ENCODE results near the gene ZNF33A. TPM values are rescaled to one million over a fixed set of nuclear protein-coding genes. Genes with fewer than 3 reads are reported as not detected.
"Not testable (repeated sequence)": the region's sequence is repeated elsewhere in the genome, so short reads cannot be mapped to it uniquely, and the experiment has no call there.

Gene ZNF33A
- total RNA-seq, 2 experiments from 2014 or later = 25.9 to 30.3 TPM

DNA sequence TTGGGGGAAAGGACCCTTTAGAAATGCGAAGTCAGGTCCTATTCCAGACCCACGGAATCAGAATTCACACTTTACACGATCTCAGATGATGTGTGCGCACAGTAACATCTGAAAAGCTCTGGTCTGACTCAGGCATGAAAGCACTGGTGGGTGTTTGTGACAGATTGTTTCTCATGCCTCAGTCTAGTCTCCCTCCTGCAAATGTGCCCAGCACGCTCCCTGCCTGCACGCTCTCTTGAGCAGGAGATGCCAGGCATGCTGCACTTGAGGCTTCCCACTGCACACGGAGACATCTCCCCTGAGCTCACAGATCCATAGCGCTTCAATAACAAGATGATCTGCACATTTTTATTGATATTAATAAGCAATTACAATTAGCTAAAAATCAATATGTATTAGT, 60.0 kb downstream of the ZNF33A start:
- H3K36me3 ChIP-seq (ENCODE audit: insufficient read depth, low read length) = no peaks in the 10 kb centered on the region
- no peaks in the 10 kb centered on the region for H3K4me1 Mint-ChIP-seq (ENCODE audit: low read depth)
- no peaks in the 10 kb centered on the region for H3K36me3 Mint-ChIP-seq (ENCODE audit: low read depth)
- ATAC-seq (ENCODE audit: poor library complexity) (no peak), DNase-seq (no peak)
- peaks cover 4% of the 10 kb centered on the region for H3K27me3 Mint-ChIP-seq
- no peak overlapping the region for H3K27ac ChIP-seq (ENCODE audit: low read depth in 1 of 2, low read length in 2 of 2)
- POLR2A ChIA-PET = no interaction called here
- no peak for TF ChIP-seq CTCF (IDR thresholded peaks at IDR 0.05)
- H3K9me3 ChIP-seq (ENCODE audit: control insufficient read depth in 1 of 2, insufficient read depth in 1 of 2, low read length in 2 of 2) = peaks cover 3 to 17% of the 10 kb centered on the region in 2 experiments
- CTCF ChIA-PET = no interaction called here
- H3K27ac Mint-ChIP-seq = no peak overlapping the region
- intact Hi-C loops (cut with DNase I, micrococcal nuclease) = no loop called here
- H3K4me3 Mint-ChIP-seq = no peak overlapping the region
- no peaks in the 10 kb centered on the region for H3K27me3 ChIP-seq (ENCODE audit: control insufficient read depth in 1 of 2, insufficient read depth in 2 of 2, low read length in 2 of 2)
- H3K4me1 ChIP-seq (ENCODE audit: insufficient read depth, low read length) = no peaks in the 10 kb centered on the region
- peaks cover 5% of the 10 kb centered on the region for H3K9me3 Mint-ChIP-seq
- H3K4me3 ChIP-seq (ENCODE audit: low read length) = no peak overlapping the region

DNA sequence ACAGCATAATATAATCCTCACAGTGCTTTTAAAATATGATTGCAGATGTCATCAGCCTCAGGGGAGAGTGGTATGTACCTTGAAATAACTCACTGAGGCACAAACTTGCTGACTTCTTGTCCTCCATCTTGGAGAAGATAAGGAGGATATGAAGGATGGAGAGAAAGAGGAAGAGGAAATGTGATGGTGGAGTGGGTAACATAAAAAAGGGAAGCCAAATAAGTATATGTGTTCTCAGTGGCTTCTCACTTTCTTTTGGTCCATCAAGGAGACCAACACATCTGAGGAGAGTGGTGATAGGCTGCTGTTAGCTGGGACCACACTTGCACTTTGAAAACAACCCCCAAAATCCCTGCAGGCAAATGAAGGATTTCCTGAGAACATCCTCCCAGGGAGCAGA, 62.1 kb downstream of the ZNF33A start:
- CTCF ChIA-PET = no interaction called here
- DNase-seq (no peak), ATAC-seq (ENCODE audit: poor library complexity) (no peak)
- intact Hi-C loops (cut with DNase I, micrococcal nuclease) = no loop called here
- Mint-ChIP-seq H3K4me3 (no peak overlapping the region), H3K27ac (no peak overlapping the region), H3K27me3 (peaks cover 4% of the 10 kb centered on the region), H3K9me3 (peaks cover 6% of the 10 kb centered on the region), H3K36me3 (ENCODE audit: low read depth) (peaks cover 9% of the 10 kb centered on the region), H3K4me1 (ENCODE audit: low read depth) (no peaks in the 10 kb centered on the region)
- Histone ChIP-seq H3K27ac (ENCODE audit: low read depth in 1 of 2, low read length in 2 of 2) (no peak overlapping the region), H3K36me3 (ENCODE audit: insufficient read depth, low read length) (no peaks in the 10 kb centered on the region), H3K9me3 (ENCODE audit: control insufficient read depth in 1 of 2, insufficient read depth in 1 of 2, low read length in 2 of 2) (peaks cover 14 to 16% of the 10 kb centered on the region in 2 experiments), H3K27me3 (ENCODE audit: control insufficient read depth in 1 of 2, insufficient read depth in 2 of 2, low read length in 2 of 2) (no peaks in the 10 kb centered on the region), H3K4me1 (ENCODE audit: insufficient read depth, low read length) (no peaks in the 10 kb centered on the region), H3K4me3 (ENCODE audit: low read length) (no peak overlapping the region)
- TF ChIP-seq CTCF (IDR thresholded peaks at IDR 0.05) = no peak
- POLR2A ChIA-PET = no interaction called here

GRCh38 chr10:38076687-38077086, 66.2 kb downstream of the ZNF33A start:
- CTCF ChIA-PET = no interaction called here
- no peak overlapping the region for H3K4me3 ChIP-seq (ENCODE audit: low read length)
- Mint-ChIP-seq H3K4me3 (no peak overlapping the region), H3K4me1 (ENCODE audit: low read depth) (no peaks in the 10 kb centered on the region), H3K27ac (no peak overlapping the region), H3K27me3 (peaks cover 4% of the 10 kb centered on the region), H3K9me3 (peaks cover 9% of the 10 kb centered on the region), H3K36me3 (ENCODE audit: low read depth) (peaks cover 9% of the 10 kb centered on the region)
- H3K4me1 ChIP-seq (ENCODE audit: insufficient read depth, low read length) = no peaks in the 10 kb centered on the region
- intact Hi-C loops (cut with DNase I, micrococcal nuclease) = no loop called here
- peaks cover 9 to 14% of the 10 kb centered on the region in 2 experiments for H3K9me3 ChIP-seq (ENCODE audit: control insufficient read depth in 1 of 2, insufficient read depth in 1 of 2, low read length in 2 of 2)
- POLR2A ChIA-PET = no interaction called here
- DNase-seq = no peak
- no peak for TF ChIP-seq CTCF (IDR thresholded peaks at IDR 0.05)
- no peak overlapping the region for H3K27ac ChIP-seq (ENCODE audit: low read depth in 1 of 2, low read length in 2 of 2)
- H3K36me3 ChIP-seq (ENCODE audit: insufficient read depth, low read length) = no peaks in the 10 kb centered on the region
- peaks cover 0 to 5% of the 10 kb centered on the region in 2 experiments for H3K27me3 ChIP-seq (ENCODE audit: control insufficient read depth in 1 of 2, insufficient read depth in 2 of 2, low read length in 2 of 2)
- no peak for ATAC-seq (ENCODE audit: poor library complexity)

DNA sequence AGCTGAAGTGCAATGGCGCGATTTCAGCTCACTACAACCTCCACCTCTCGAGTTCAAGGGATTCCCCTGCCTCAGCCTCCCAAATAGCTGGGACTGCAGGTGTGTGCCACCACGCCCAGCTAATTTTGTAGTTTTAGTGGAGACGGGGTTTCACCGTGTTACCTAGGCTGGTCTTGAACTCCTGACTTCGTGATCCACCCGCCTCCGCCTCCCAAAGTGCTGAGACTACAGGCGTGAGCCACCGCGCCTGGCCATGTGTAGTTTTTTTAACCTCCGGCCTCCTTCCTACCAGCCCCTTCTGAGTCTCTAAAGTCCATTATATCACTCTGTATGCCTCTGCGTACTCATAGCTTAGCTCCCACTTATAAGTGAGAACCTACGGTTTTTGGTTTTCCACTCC, 82.8 kb downstream of the ZNF33A start:
- H3K4me3 ChIP-seq (ENCODE audit: low read length) = peak overlapping the region; percentile 94
- H3K9me3 Mint-ChIP-seq; H3K9me3 ChIP-seq (ENCODE audit: control insufficient read depth in 1 of 2, insufficient read depth in 1 of 2, low read length in 2 of 2); ATAC-seq (ENCODE audit: poor library complexity); H3K27ac ChIP-seq (ENCODE audit: low read depth in 1 of 2, low read length in 2 of 2); H3K27me3 Mint-ChIP-seq; H3K27me3 ChIP-seq (ENCODE audit: control insufficient read depth in 1 of 2, insufficient read depth in 2 of 2, low read length in 2 of 2); DNase-seq: not testable (repeated sequence)
- Mint-ChIP-seq H3K36me3 (ENCODE audit: low read depth) (peaks cover 46% of the 10 kb centered on the region), H3K4me3 (peak overlapping the region; percentile 90), H3K27ac (peak overlapping the region; percentile 95), H3K4me1 (ENCODE audit: low read depth) (peaks cover 36% of the 10 kb centered on the region)
- CTCF ChIA-PET = interaction anchor here (0.7 to 2.9 kb wide), 2 partner anchors 21 to 117 kb away, joined by 3 to 31 read pairs; partner anchors contain the start of gene ZNF25
- peaks cover 21% of the 10 kb centered on the region for H3K36me3 ChIP-seq (ENCODE audit: insufficient read depth, low read length)
- intact Hi-C loops (cut with DNase I, micrococcal nuclease) = loop anchor here (5.0 to 10.0 kb wide), 3 partner anchors 239 to 311 kb away; partner anchors contain the start of gene ZNF248 (in 1 of the 2)
- H3K4me1 ChIP-seq (ENCODE audit: insufficient read depth, low read length) = peaks cover 23% of the 10 kb centered on the region
- POLR2A ChIA-PET = interaction anchor here (2.3 to 3.3 kb wide), 3 partner anchors 83 to 309 kb away, joined by 10 to 19 read pairs (median 15); partner anchors contain the start of genes ZNF25 and ZNF33A

All from CD4-positive, alpha-beta T cell (primary cell).